ENCODE measurements around the gene MTG2. TPM values are rescaled to one million over a fixed set of nuclear protein-coding genes. Genes with fewer than 3 reads are reported as not detected.

The MTG2 gene
- total and polyA plus RNA-seq, 2 of the 13 experiments (the other 11 are each of a cell fraction or from before 2014, with no cell fraction given): 20.4 to 37.8 TPM

DNA sequence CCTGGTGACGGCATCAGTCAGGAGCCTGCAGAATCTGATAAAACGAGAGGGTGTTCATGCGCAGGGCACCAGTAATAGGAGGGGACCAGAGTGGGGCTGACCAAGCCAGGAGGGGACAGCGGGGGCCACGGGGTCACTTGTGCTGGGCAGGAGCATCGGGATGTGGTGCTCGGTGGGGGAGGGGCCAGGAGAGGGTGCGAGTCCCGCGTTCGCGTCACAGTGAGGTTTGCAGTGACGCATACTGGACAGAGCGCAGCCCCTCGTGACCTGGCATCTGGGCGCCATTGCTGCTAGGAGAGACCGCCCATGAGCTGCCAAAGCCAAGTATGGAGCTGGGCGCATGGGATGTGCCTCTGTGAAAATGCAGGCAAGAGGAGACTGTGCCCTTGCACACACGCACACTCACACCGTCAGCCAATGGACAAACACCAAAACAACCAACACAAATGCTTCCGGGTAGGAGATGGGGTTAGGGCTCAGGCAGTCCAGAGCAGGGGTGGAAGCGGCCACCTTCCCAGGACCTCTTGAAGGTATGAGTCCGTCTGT lies 13.9 kb upstream of the MTG2 start (continued):
- TF ChIP-seq REL (CRISPR knock-in tag; conservative IDR thresholded peaks at IDR 0.05): no peak

GRCh38 chr20:62170536-62170935 lies 12.3 kb upstream of the MTG2 start:
- POLR2A ChIA-PET: no interaction called here
- FAIRE-seq: no peak
- 97% methylated on average over 9 of the region's 9 CpGs for WGBS (ENCODE audit: low lambda C conversion rate)

More at GRCh38 chr20:62170536-62170935, 12.3 kb upstream of the MTG2 start:
- no peak for TF ChIP-seq CSRNP2 (CRISPR knock-in tag; conservative IDR thresholded peaks at IDR 0.05; ENCODE audit: low read depth)
- no peak for TF ChIP-seq DNMT3B (CRISPR knock-in tag; conservative IDR thresholded peaks at IDR 0.05)
- no peak for TF ChIP-seq ZSCAN22 (CRISPR knock-in tag; IDR thresholded peaks at IDR 0.05)
- TF ChIP-seq POLR2G (IDR thresholded peaks at IDR 0.05; ENCODE audit: low read depth, low read length): 0 out of 2 replicates have a peak, but pooled peaks have one; percentile 6
- no peak for TF ChIP-seq SOX13 (IDR thresholded peaks at IDR 0.05)
- no peak for TF ChIP-seq SOX13 (CRISPR knock-in tag; conservative IDR thresholded peaks at IDR 0.05 in 1 of 2, IDR thresholded peaks at IDR 0.05 in 1 of 2)
- no peak for TF ChIP-seq ZNF10 (CRISPR knock-in tag; IDR thresholded peaks at IDR 0.05; ENCODE audit: borderline replicate concordance, low read depth)
- no peak for TF ChIP-seq SALL1 (CRISPR knock-in tag; IDR thresholded peaks at IDR 0.05)
- TF ChIP-seq, protein P1, sequence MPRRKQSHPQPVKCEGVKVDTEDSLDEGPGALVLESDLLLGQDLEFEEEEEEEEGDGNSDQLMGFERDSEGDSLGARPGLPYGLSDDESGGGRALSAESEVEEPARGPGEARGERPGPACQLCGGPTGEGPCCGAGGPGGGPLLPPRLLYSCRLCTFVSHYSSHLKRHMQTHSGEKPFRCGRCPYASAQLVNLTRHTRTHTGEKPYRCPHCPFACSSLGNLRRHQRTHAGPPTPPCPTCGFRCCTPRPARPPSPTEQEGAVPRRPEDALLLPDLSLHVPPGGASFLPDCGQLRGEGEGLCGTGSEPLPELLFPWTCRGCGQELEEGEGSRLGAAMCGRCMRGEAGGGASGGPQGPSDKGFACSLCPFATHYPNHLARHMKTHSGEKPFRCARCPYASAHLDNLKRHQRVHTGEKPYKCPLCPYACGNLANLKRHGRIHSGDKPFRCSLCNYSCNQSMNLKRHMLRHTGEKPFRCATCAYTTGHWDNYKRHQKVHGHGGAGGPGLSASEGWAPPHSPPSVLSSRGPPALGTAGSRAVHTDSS (CRISPR knock-in tag; conservative IDR thresholded peaks at IDR 0.05): no peak
- no peak overlapping the region for H2AFZ ChIP-seq (ENCODE audit: low read length)
- intact Hi-C loops (cut with micrococcal nuclease; ENCODE audit: unreplicated experiment) (no loop called here), in situ Hi-C loops (cut with HindIII; ENCODE audit: extremely low pct_ligation_motif_present, low pct_unique_long_range_greater_than_20kb) (no loop called here)
- no peak overlapping the region for H3K4me3 ChIP-seq (replicated peaks in 1 of 3; ENCODE audit: insufficient read depth in 1 of 3, low read depth in 2 of 3, low read length in 3 of 3)
- no peaks in the 10 kb centered on the region for H4K20me1 ChIP-seq (ENCODE audit: insufficient read depth, low read length)
- no peak overlapping the region for H3K27ac ChIP-seq (ENCODE audit: extremely low read length, insufficient read depth, low read length)
- peaks cover 38 to 65% of the 10 kb centered on the region in 2 experiments for H3K36me3 ChIP-seq (replicated peaks in 1 of 2; ENCODE audit: control insufficient read depth in 1 of 2, insufficient read depth in 2 of 2, low read length in 2 of 2)
- H3K9me3 ChIP-seq (ENCODE audit: low read length): no peaks in the 10 kb centered on the region
- no peak overlapping the region for H3K9ac ChIP-seq (ENCODE audit: insufficient read depth, low read depth, low read length)
- ATAC-seq (no peak), DNase-seq (ENCODE audit: low spot score) (no peak)
- H3K4me2 ChIP-seq (ENCODE audit: low read depth, low read length): no peak overlapping the region
- H3K79me2 ChIP-seq (ENCODE audit: insufficient read depth, low read length): no peaks in the 10 kb centered on the region
- CTCF ChIA-PET (ENCODE audit: low intra/inter-chr PET ratio, low total read pairs): no interaction called here
- BruUV-seq (replicated peaks): no TSS peak
- H3K4me1 ChIP-seq (ENCODE audit: insufficient read depth, low read length): no peaks in the 10 kb centered on the region
- no peaks in the 10 kb centered on the region for H3K27me3 ChIP-seq (ENCODE audit: control insufficient read depth in 1 of 2, insufficient read depth in 2 of 2, low read length in 2 of 2)

Data from HepG2 (cell line).